Activated CD8-positive, alpha-beta memory T cell treated with anti-CD3 and anti-CD28 coated beads, Interleukin-2, amount 50 U/mL, for 1 hour (primary cell): ENCODE measurements around the gene DYRK1B.
"Not testable (repeated sequence)": the region's sequence is repeated elsewhere in the genome, so short reads cannot be mapped to it uniquely, and the experiment has no call there.

ENCODE experiments used
- DNase-seq: peaks from one replicate; pipeline ENCODE4 v3.0.0-alpha.2; 2020; ENCODE audit errors: extremely low read depth

DYRK1B gene

GRCh38 chr19:39810424-39810823 lies 23.5 kb downstream of the DYRK1B start:
- DNase-seq, result no peak

- no peak for DNase-seq
These were observed 24.6 kb downstream of the DYRK1B start for GRCh38 chr19:39809368-39809767.

GRCh38 chr19:39808688-39809087 lies 25.3 kb downstream of the DYRK1B start:
- DNase-seq, result not testable (repeated sequence)

- no peak for DNase-seq
These were observed 26.1 kb downstream of the DYRK1B start for GRCh38 chr19:39807846-39808364.

- DNase-seq, result no peak
These were observed 28.9 kb downstream of the DYRK1B start for GRCh38 chr19:39805104-39805503.

- no peak for DNase-seq
These were observed 31.0 kb downstream of the DYRK1B start for GRCh38 chr19:39802958-39803357.

GRCh38 chr19:39797083-39797482 lies 36.9 kb downstream of the DYRK1B start:
- no peak for DNase-seq

- DNase-seq, result no peak
These were observed 37.9 kb downstream of the DYRK1B start for GRCh38 chr19:39796000-39796498.

- no peak for DNase-seq
These were observed 39.0 kb downstream of the DYRK1B start for GRCh38 chr19:39795001-39795400.

GRCh38 chr19:39792999-39793546 lies 40.9 kb downstream of the DYRK1B start:
- peak; percentile 30 for DNase-seq

GRCh38 chr19:39788244-39788643 lies 45.7 kb downstream of the DYRK1B start:
- DNase-seq, result no peak

- DNase-seq, result no peak
These were observed 53.1 kb downstream of the DYRK1B start for GRCh38 chr19:39780894-39781293.

GRCh38 chr19:39778763-39779162 lies 55.2 kb downstream of the DYRK1B start, which contains the start of gene LEUTX:
Gene LEUTX (plus strand): TSS chr19:39778854. CDS start chr19:39778921, 67 bp downstream.
- DNase-seq, result no peak
